Upper lobe of left lung (tissue), 4 donors: ENCODE results near the gene AKR7A3.

Experiments used
- CTCF ChIP-seq, 6 experiments: fragments of 450-650 bp in 4 of 6; fragments of 200-600 bp in 2 of 6; sonication (generic) in 2 of 6; IDR thresholded peaks; one replicate each; pipeline ENCODE4 v1.5.1; 2016 to 2019; ENCODE audit warnings: antibody characterized with exemption in 6 of 6
- POLR2AphosphoS5 ChIP-seq, 2 donors: sonication (generic); formaldehyde crosslinking; IDR thresholded peaks; one replicate each; pipeline ENCODE4 v1.5.1; 2017; ENCODE audit warnings: antibody characterized with exemption in 2 of 2

- no peak for TF ChIP-seq CTCF (IDR thresholded peaks at IDR 0.05)
- no peak for TF ChIP-seq POLR2AphosphoS5 (IDR thresholded peaks at IDR 0.05)
Measured at GRCh38 chr1:19325368-19325957, 36.9 kb upstream of the AKR7A3 start.
